OCI-LY7 (cell line): Measurements from ENCODE around the gene LY6G6F.

Experiments
- EZH2phosphoT487 ChIP-seq: fragments of 200-600 bp; sonication (generic); IDR thresholded peaks from 2 replicates; pipeline ENCODE4 v1.6.1; 2018; ENCODE audit warnings: low read depth, borderline replicate concordance, mild to moderate bottlenecking, mixed run types, antibody characterized with exemption, low read length, moderate library complexity, mixed read lengths
- TF ChIP-seq, protein P1 (sequence below): fragments of 200-600 bp; sonication (generic); conservative IDR thresholded peaks from 2 replicates; pipeline ENCODE4 v1.5.1; 2014; ENCODE audit warnings: mild to moderate bottlenecking, antibody characterized with exemption, low read length, moderate library complexity, mixed read lengths

DNA sequence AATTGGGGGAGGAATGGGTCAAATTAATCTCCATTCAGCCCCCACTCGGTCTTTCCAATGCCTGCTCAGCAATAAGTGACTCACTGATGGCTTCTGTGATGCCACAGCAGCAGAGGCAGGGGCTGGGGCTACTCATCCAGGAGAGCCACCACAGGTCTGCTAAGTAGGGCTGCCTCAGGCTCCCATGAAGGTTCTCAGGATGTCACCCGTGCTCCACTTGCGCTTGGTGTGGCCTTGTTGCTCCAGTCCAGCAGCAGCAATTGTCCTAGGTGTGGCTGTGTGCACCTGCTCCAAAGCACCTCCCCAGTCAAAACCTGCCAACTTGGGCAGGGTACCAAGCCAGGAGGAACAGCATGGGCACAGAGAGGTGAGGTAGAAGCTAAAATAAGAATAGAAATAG is 15.5 kb downstream of the LY6G6F start:
- TF ChIP-seq, protein P1, sequence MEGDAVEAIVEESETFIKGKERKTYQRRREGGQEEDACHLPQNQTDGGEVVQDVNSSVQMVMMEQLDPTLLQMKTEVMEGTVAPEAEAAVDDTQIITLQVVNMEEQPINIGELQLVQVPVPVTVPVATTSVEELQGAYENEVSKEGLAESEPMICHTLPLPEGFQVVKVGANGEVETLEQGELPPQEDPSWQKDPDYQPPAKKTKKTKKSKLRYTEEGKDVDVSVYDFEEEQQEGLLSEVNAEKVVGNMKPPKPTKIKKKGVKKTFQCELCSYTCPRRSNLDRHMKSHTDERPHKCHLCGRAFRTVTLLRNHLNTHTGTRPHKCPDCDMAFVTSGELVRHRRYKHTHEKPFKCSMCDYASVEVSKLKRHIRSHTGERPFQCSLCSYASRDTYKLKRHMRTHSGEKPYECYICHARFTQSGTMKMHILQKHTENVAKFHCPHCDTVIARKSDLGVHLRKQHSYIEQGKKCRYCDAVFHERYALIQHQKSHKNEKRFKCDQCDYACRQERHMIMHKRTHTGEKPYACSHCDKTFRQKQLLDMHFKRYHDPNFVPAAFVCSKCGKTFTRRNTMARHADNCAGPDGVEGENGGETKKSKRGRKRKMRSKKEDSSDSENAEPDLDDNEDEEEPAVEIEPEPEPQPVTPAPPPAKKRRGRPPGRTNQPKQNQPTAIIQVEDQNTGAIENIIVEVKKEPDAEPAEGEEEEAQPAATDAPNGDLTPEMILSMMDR: no peak
- no peak for TF ChIP-seq EZH2phosphoT487
